Measurements from ENCODE around the gene MRTFA. TPM values are rescaled to one million over a fixed set of nuclear protein-coding genes. Genes with fewer than 3 reads are reported as not detected.
A peak's percentile ranks its signal among the peaks of the same experiment; 100 is the strongest.

The MRTFA gene
- polyA plus RNA-seq, 2 of the 4 experiments (the other 2 are of a cell fraction), result 6.8 to 48.3 TPM

DNA sequence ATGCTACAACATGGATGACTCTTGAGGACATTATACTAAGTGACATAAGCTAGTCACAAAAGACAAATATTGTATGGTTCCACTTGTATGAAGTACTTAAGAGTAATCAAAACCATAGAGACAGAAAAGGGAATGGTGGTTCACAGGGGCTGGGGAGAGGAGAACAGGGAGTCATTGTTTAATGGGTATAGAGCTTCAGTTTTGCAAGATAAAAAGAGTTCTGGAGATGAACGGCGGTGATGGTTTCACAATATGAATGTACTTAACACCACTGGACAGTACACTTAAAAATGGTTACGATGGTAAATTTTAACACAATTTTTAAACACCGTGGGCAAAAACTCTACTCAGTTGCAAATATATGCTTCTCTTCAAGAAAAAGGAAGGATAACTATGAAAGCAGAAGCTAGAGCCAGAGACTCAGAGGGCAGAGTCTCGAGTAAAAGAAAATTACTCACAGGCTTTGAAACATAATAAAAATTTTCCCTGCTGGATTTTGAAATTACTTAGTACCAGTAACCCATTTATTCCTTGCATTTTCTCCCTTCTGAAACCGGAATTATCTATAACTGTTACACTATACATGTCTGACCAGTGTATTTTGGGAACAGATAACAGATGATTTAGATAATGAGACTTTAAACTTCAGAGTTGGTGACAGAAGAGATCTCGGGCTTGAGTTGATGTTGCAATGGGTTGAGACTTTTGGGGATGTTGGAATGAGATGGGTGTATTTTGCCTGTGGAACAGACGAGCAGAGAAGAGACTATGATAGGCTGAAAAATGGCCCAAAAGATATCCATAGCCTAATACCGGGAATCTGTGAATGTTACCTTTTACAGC is 15.0 kb downstream of the MRTFA start:
- Histone ChIP-seq H3K9me3 (peaks cover 10% of the 10 kb centered on the region; the same call in 1 of the 3 replicates), H3K27ac (no peak overlapping the region), H3K4me2 (no peak overlapping the region), H3K4me3 (no peak overlapping the region), H3K4me1 (peaks cover 18% of the 10 kb centered on the region)
- POLR2A ChIA-PET, result no interaction called here
- CTCF ChIA-PET, result interaction anchor here (1.3 kb wide), 1 partner anchor 13 kb away, joined by 3 read pairs; no protein-coding TSS in a partner anchor
- no peak for FAIRE-seq
- TF ChIP-seq ZFP36 (IDR thresholded peaks at IDR 0.05; ENCODE audit: borderline replicate concordance, partially characterized antibody), result no peak
- TF ChIP-seq JUNB (IDR thresholded peaks at IDR 0.05), result no peak
- no peak for TF ChIP-seq RNF2 (IDR thresholded peaks at IDR 0.05; ENCODE audit: borderline replicate concordance, low read depth)
- no peak for TF ChIP-seq EP300 (IDR thresholded peaks at IDR 0.05)
- no peak for TF ChIP-seq MAFK (IDR thresholded peaks at IDR 0.05; ENCODE audit: partially characterized antibody)
- no peak for TF ChIP-seq RFX5 (IDR thresholded peaks at IDR 0.05)
- TF ChIP-seq BHLHE40 (IDR thresholded peaks at IDR 0.05; ENCODE audit: low read depth, low read length), result no peak
- TF ChIP-seq NR3C1 (IDR thresholded peaks at IDR 0.05), result no peak
- no peak for TF ChIP-seq RAD21 (conservative IDR thresholded peaks at IDR 0.05 in 1 of 2, IDR thresholded peaks at IDR 0.05 in 1 of 2)
- TF ChIP-seq, protein P1, sequence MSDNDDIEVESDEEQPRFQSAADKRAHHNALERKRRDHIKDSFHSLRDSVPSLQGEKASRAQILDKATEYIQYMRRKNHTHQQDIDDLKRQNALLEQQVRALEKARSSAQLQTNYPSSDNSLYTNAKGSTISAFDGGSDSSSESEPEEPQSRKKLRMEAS (IDR thresholded peaks at IDR 0.05), result no peak
- TF ChIP-seq HOXA7 (CRISPR knock-in tag; IDR thresholded peaks at IDR 0.05), result no peak
- TF ChIP-seq RCOR1 (IDR thresholded peaks at IDR 0.05; ENCODE audit: low read depth, low read length), result no peak
- TF ChIP-seq RARB (CRISPR knock-in tag; IDR thresholded peaks at IDR 0.05), result no peak
- no peak for DNase-seq (ENCODE audit: low read depth in 1 of 2, low spot score in 1 of 2)
- no peak for ATAC-seq
- 92% methylated on average over 9 of the region's 9 CpGs for WGBS (ENCODE audit: missing lambda C conversion rate)

DNA sequence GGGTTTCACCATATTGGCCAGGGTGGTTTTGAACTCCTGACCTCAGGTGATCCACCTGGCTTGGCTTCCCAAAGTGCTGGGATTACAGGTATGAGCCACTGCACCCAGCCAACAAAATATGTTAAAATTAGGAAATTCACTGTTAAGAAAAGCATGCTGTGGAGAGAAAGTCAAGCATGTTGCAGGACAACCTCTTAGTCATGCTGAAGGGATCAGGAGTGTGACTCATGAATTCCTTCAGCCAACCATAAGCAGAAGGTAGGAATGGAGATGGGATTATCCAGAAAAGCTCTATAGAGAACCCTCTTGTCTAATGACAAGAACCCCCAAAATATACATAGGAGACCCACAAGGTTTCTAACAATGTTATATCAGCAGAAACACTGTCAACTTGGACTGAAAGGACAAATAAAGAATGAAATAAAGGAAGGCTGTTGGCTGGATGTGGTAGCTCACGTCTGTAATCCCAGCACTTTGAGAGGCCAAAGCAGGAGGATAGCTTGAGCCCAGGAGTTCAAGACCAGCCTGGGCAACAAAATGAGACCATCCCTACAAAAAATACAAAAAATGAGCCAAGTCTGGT is 16.0 kb downstream of the MRTFA start:
- H3K9me3 ChIP-seq, result peaks cover 10% of the 10 kb centered on the region; the same call in 1 of the 3 replicates
- TF ChIP-seq RAD21 (conservative IDR thresholded peaks at IDR 0.05 in 1 of 2, IDR thresholded peaks at IDR 0.05 in 1 of 2) (no peak), FOSL2 (IDR thresholded peaks at IDR 0.05) (no peak), FOSL2 (CRISPR knock-in tag; IDR thresholded peaks at IDR 0.05) (peak; percentile 48; the same call in 1 of the 2 replicates), NFE2L2 (conservative IDR thresholded peaks at IDR 0.05; ENCODE audit: low read length) (no peak)
- H3K4me1 ChIP-seq, result peaks cover 12% of the 10 kb centered on the region
- no peak overlapping the region for H3K4me3 ChIP-seq
- peak; percentile 29 to 32 for DNase-seq (ENCODE audit: low read depth in 1 of 2, low spot score in 1 of 2)
- 88% methylated on average over 1 of the region's 1 CpG for WGBS (ENCODE audit: missing lambda C conversion rate)
- CTCF ChIA-PET, result interaction anchor here (0.7 to 1.3 kb wide), 2 partner anchors 14 to 128 kb away, joined by 3 read pairs; no protein-coding TSS in a partner anchor
- H3K27ac ChIP-seq, result peak overlapping the region in 1 of 2 experiments; percentile 45; a peak in 1 of 6 replicates
- ATAC-seq, result peak; percentile 42 to 47; a peak in 1 of 6 replicates
- POLR2A ChIA-PET, result no interaction called here
- H3K4me2 ChIP-seq, result no peak overlapping the region
- no peak for FAIRE-seq

- no peak for DNase-seq (ENCODE audit: low read depth in 1 of 2, low spot score in 1 of 2)
- ChIA-PET CTCF (no interaction called here), POLR2A (no interaction called here)
- TF ChIP-seq POLR2A (IDR thresholded peaks at IDR 0.05; ENCODE audit: low read length) (no peak), RCOR1 (IDR thresholded peaks at IDR 0.05; ENCODE audit: low read depth, low read length) (no peak), GATA3 (IDR thresholded peaks at IDR 0.05; ENCODE audit: borderline replicate concordance) (no peak), ZFP36 (IDR thresholded peaks at IDR 0.05; ENCODE audit: borderline replicate concordance, partially characterized antibody) (no peak), ELK1 (IDR thresholded peaks at IDR 0.05; ENCODE audit: low read depth, low read length) (no peak)
- TF ChIP-seq, protein P2, sequence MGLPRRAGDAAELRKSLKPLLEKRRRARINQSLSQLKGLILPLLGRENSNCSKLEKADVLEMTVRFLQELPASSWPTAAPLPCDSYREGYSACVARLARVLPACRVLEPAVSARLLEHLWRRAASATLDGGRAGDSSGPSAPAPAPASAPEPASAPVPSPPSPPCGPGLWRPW (IDR thresholded peaks at IDR 0.05), result no peak
- Histone ChIP-seq H3K4me2 (no peak overlapping the region), H3K4me1 (peaks cover 3% of the 10 kb centered on the region; the same call in 2 of the 3 replicates), H3K4me3 (no peak overlapping the region), H3K27ac (no peak overlapping the region), H3K9me3 (peaks cover 10% of the 10 kb centered on the region; the same call in 1 of the 3 replicates)
- ATAC-seq, result no peak
- FAIRE-seq, result no peak
- WGBS (ENCODE audit: missing lambda C conversion rate), result 94% methylated on average over 5 of the region's 5 CpGs
Measured at GRCh38 chr22:40618400-40618799, 18.1 kb downstream of the MRTFA start.

Data from A549 (cell line).